ENCODE results near the gene DGKB. TPM values are rescaled to one million over a fixed set of nuclear protein-coding genes. Genes with fewer than 3 reads are reported as not detected.

DGKB gene
- total RNA-seq, 4 donors from 2014 or later: 0.40 to 3.8 (median 0.82) TPM; not detected in 1

DNA sequence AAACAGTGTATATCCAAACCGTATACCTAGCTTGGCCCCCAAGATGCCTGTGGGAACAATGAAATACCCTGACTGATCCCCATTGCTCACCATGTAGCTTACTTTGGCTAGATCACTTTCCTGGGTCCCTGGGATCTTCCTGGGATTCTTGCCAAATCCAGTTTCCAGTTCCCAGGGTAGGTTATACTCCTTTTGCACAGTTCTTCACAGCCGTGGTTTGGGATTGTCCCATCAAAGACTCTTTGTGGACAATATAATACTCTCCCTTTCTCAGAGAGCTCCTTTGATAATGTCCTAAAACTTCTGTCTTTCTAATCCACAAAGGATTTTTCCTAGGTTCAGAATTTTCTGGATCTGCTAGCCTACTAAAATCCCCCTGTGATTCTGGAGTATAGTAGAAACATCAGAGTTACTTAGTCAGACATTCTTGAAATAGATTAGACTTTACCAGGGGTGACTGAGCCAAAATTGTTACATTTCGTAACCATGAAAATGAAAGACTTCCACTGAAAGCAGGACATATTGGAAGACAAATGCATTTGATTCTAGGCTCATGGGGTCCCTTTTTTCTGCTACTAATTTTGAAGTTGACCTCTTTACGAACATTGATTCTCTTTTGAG, 524.8 kb downstream of the DGKB start:
- Histone ChIP-seq H3K9me3 (no peaks in the 10 kb centered on the region), H3K27me3 (no peaks in the 10 kb centered on the region), H3K27ac (no peak overlapping the region), H3K36me3 (no peaks in the 10 kb centered on the region), H3K4me1 (no peaks in the 10 kb centered on the region), H3K4me3 (no peak overlapping the region)
- no peak for TF ChIP-seq POLR2AphosphoS5 (IDR thresholded peaks at IDR 0.05)
- TF ChIP-seq, protein P1, sequence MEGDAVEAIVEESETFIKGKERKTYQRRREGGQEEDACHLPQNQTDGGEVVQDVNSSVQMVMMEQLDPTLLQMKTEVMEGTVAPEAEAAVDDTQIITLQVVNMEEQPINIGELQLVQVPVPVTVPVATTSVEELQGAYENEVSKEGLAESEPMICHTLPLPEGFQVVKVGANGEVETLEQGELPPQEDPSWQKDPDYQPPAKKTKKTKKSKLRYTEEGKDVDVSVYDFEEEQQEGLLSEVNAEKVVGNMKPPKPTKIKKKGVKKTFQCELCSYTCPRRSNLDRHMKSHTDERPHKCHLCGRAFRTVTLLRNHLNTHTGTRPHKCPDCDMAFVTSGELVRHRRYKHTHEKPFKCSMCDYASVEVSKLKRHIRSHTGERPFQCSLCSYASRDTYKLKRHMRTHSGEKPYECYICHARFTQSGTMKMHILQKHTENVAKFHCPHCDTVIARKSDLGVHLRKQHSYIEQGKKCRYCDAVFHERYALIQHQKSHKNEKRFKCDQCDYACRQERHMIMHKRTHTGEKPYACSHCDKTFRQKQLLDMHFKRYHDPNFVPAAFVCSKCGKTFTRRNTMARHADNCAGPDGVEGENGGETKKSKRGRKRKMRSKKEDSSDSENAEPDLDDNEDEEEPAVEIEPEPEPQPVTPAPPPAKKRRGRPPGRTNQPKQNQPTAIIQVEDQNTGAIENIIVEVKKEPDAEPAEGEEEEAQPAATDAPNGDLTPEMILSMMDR (IDR thresholded peaks at IDR 0.05): no peak
- TF ChIP-seq EP300 (IDR thresholded peaks at IDR 0.05; ENCODE audit: low read depth): no peak
- no peak for TF ChIP-seq POLR2A (IDR thresholded peaks at IDR 0.05)
- 74 to 87% methylated on average over 2 to 4 of the region's 4 CpGs for WGBS, 2 donors (ENCODE audit: low coverage in 1 of 2)
- DNase-seq: no peak
- intact Hi-C loops (cut with DNase I; ENCODE audit: low total_unique reads) (no loop called here), in situ Hi-C loops (cut with MboI; ENCODE audit: low pct_ligation_motif_present in 1 of 4, low pct_unique_long_range_greater_than_20kb in 1 of 4, low sequenced_read_pairs in 3 of 4) (no loop called here)

DNA sequence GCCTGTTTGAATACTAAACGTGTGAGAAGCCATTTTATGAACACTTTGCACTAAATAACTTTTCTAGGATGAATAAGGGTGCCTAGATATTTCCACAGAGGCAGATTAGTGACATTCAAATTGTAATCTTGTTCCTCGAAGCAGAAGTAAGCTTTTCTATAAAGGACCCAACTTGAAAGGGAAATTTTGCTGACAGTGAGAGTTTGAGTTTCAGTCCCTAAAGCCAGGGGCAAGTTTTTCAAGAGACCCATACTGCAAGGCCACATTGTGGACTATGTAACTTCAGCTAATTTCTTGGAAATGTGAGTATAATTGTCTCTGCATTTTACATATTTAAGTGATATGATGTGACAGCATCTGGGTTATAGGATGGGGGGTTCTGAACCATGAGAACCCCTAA, 525.8 kb downstream of the DGKB start:
- Histone ChIP-seq H3K9me3 (no peaks in the 10 kb centered on the region), H3K4me3 (no peak overlapping the region), H3K4me1 (no peaks in the 10 kb centered on the region), H3K27me3 (no peaks in the 10 kb centered on the region), H3K27ac (no peak overlapping the region), H3K36me3 (no peaks in the 10 kb centered on the region)
- in situ Hi-C loops (cut with MboI; ENCODE audit: low pct_ligation_motif_present in 1 of 4, low pct_unique_long_range_greater_than_20kb in 1 of 4, low sequenced_read_pairs in 3 of 4) (no loop called here), intact Hi-C loops (cut with DNase I; ENCODE audit: low total_unique reads) (no loop called here)
- DNase-seq: no peak
- WGBS, 2 donors (ENCODE audit: low coverage in 1 of 2): 37 to 66% methylated on average over 2 of the region's 2 CpGs
- TF ChIP-seq, protein P1 (IDR thresholded peaks at IDR 0.05): no peak
- TF ChIP-seq POLR2AphosphoS5 (IDR thresholded peaks at IDR 0.05) (no peak), EP300 (IDR thresholded peaks at IDR 0.05; ENCODE audit: low read depth) (no peak), POLR2A (IDR thresholded peaks at IDR 0.05) (no peak)

DNA sequence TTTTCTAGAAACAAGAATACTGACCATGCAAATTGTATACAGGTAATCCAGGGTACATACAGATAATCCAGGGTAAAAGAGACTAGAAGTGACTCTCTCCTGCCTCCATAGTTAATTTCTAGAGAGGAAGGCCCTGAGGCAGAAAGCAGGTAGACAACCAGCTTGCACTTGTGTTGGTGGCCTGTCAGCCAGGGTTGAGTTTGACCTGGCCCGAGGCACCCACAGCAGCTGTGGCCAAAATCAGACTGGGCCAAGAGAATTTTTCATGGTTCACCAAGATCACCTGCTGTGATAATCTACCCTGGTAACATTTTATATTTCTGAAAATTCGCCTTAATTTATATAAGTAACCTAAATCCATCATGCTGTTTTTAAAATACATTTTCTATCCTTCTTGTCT, 526.6 kb downstream of the DGKB start:
- TF ChIP-seq, protein P1 (IDR thresholded peaks at IDR 0.05): no peak
- no peak for TF ChIP-seq POLR2AphosphoS5 (IDR thresholded peaks at IDR 0.05)
- no peak for TF ChIP-seq EP300 (IDR thresholded peaks at IDR 0.05; ENCODE audit: low read depth)
- TF ChIP-seq POLR2A (IDR thresholded peaks at IDR 0.05): no peak
- H3K4me3 ChIP-seq: no peak overlapping the region
- no peak for DNase-seq
- no peaks in the 10 kb centered on the region for H3K27me3 ChIP-seq
- H3K9me3 ChIP-seq: no peaks in the 10 kb centered on the region
- WGBS, 2 donors (ENCODE audit: low coverage in 1 of 2): 75 to 79% methylated on average over 1 to 2 of the region's 2 CpGs
- no peaks in the 10 kb centered on the region for H3K36me3 ChIP-seq
- in situ Hi-C loops (cut with MboI; ENCODE audit: low pct_ligation_motif_present in 1 of 4, low pct_unique_long_range_greater_than_20kb in 1 of 4, low sequenced_read_pairs in 3 of 4) (no loop called here), intact Hi-C loops (cut with DNase I; ENCODE audit: low total_unique reads) (no loop called here)
- H3K4me1 ChIP-seq: no peaks in the 10 kb centered on the region
- H3K27ac ChIP-seq: no peak overlapping the region

DNA sequence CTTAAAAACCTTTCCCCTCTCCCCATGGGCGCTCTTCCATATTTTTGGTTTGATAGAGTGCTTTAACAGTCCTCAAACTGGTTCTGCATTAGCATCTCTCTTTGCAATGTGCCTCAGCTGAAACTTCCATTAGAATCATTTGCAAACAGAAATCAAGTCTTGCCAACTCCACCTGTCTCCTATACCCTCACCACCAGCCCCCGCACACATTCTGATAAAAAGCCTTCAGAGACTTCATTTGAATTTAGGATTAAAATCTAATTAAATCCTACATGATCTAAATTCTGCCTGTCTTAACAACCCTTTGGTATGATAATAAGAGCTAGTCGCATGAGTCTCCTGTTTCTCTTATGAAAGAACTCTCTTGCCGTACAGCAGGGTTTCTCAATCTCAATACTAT, 528.2 kb downstream of the DGKB start:
- H3K27me3 ChIP-seq: no peaks in the 10 kb centered on the region
- in situ Hi-C loops (cut with MboI; ENCODE audit: low pct_ligation_motif_present in 1 of 4, low pct_unique_long_range_greater_than_20kb in 1 of 4, low sequenced_read_pairs in 3 of 4): no loop called here
- H3K4me3 ChIP-seq: no peak overlapping the region
- WGBS, 2 donors (ENCODE audit: low coverage in 1 of 2): 90 to 93% methylated on average over 4 of the region's 4 CpGs
- no peak overlapping the region for H3K27ac ChIP-seq
- TF ChIP-seq, protein P1 (IDR thresholded peaks at IDR 0.05): no peak
- no peak for TF ChIP-seq POLR2A (IDR thresholded peaks at IDR 0.05)
- TF ChIP-seq EP300 (IDR thresholded peaks at IDR 0.05; ENCODE audit: low read depth): no peak
- TF ChIP-seq POLR2AphosphoS5 (IDR thresholded peaks at IDR 0.05): no peak
- DNase-seq: no peak
- intact Hi-C loops (cut with DNase I; ENCODE audit: low total_unique reads): no loop called here
- H3K36me3 ChIP-seq: no peaks in the 10 kb centered on the region
- H3K9me3 ChIP-seq: no peaks in the 10 kb centered on the region
- H3K4me1 ChIP-seq: no peaks in the 10 kb centered on the region
